ENCODE results near the gene CYB561D1. TPM values are rescaled to one million over a fixed set of nuclear protein-coding genes. Genes with fewer than 3 reads are reported as not detected.

The CYB561D1 gene
- total RNA-seq, 1 donor from 2014 or later = 6.7 TPM

Other genes starting within 250 kb of the CYB561D1 start
- gene CELSR2, start 244.6 kb upstream of the CYB561D1 start, total RNA-seq = 41.8 TPM
- 11.4 TPM for gene PSRC1, start 210.9 kb upstream of the CYB561D1 start, total RNA-seq
- gene MYBPHL, start 187.1 kb upstream of the CYB561D1 start, total RNA-seq = not detected
- gene SORT1, start 96.2 kb upstream of the CYB561D1 start, total RNA-seq = 48.2 TPM
- gene PSMA5, start 67.6 kb upstream of the CYB561D1 start, total RNA-seq = 34.6 TPM
- gene SYPL2, start 27.5 kb upstream of the CYB561D1 start, total RNA-seq = not detected
- gene ATXN7L2, start 10.2 kb upstream of the CYB561D1 start, total RNA-seq = 4.1 TPM
- 10.3 TPM for gene AMIGO1, start 15.6 kb downstream of the CYB561D1 start, total RNA-seq
- 5.3 TPM for gene GPR61, start 45.8 kb downstream of the CYB561D1 start, total RNA-seq
- 21.7 TPM for gene GNAI3, start 54.5 kb downstream of the CYB561D1 start, total RNA-seq
- gene GNAT2, start 125.5 kb downstream of the CYB561D1 start, total RNA-seq = not detected
- 49.4 TPM for gene AMPD2, start 125.7 kb downstream of the CYB561D1 start, total RNA-seq
- gene GSTM4, start 162.0 kb downstream of the CYB561D1 start, total RNA-seq = 4.7 TPM
- 9.2 TPM for gene GSTM2, start 174.0 kb downstream of the CYB561D1 start, total RNA-seq
- gene GSTM1, start 193.7 kb downstream of the CYB561D1 start, total RNA-seq = not detected
- 1.9 TPM for gene GSTM5, start 218.2 kb downstream of the CYB561D1 start, total RNA-seq
- 69.4 TPM for gene GSTM3, start 246.9 kb downstream of the CYB561D1 start, total RNA-seq